OCI-LY7 (cell line): ENCODE data around the gene TPGS1. TPM values are rescaled to one million over a fixed set of nuclear protein-coding genes. Genes with fewer than 3 reads are reported as not detected.

ENCODE experiments used
- BruUV-seq: library from RNA; stranded (reverse); fragments of 400-500 nt; replicated peaks from 2 replicates; lab custom pipeline; 2021; lab: Mats Ljungman, UMichigan
- CTCF ChIA-PET: fragments of 300-600 bp; sonication (Branson Sonifier 250); formaldehyde crosslinking; loops from one replicate; lab custom pipeline; 2022; ENCODE audit warnings: antibody characterized with exemption; ENCODE audit not compliant: unreplicated experiment; lab: Charles Lee
- POLR2A ChIA-PET: fragments of 300-600 bp; sonication (Branson Sonifier 250); formaldehyde crosslinking; loops from one replicate; lab custom pipeline; 2022; ENCODE audit warnings: antibody characterized with exemption; lab: Charles Lee
- DNase-seq: peaks from one replicate; pipeline ENCODE4 v3.0.0-alpha.2; 2015; ENCODE audit warnings: low spot score
- H2AFZ ChIP-seq: fragments of 200-600 bp; sonication (generic), shearing (Covaris generic); 2 replicates; pipeline ENCODE4 v1.6.1; 2014; ENCODE audit warnings: mild to moderate bottlenecking, antibody characterized with exemption, low read length, moderate library complexity
- H3K27ac ChIP-seq: fragments of 200-600 bp; sonication (generic); 2 replicates; pipeline ENCODE4 v1.5.1; 2014; ENCODE audit warnings: mixed run types, low read depth, mild to moderate bottlenecking, moderate library complexity, low read length, inconsistent platforms; ENCODE audit not compliant: poor library complexity, severe bottlenecking
- H3K36me3 ChIP-seq: fragments of 200-600 bp; sonication (generic); 2 replicates; pipeline ENCODE4 v1.6.1; 2014; ENCODE audit warnings: mild to moderate bottlenecking, antibody characterized with exemption, low read length, moderate library complexity, mixed read lengths; ENCODE audit not compliant: insufficient read depth
- H3K4me1 ChIP-seq: fragments of 200-600 bp; sonication (generic); 2 replicates; pipeline ENCODE4 v1.5.1; 2014; ENCODE audit warnings: mild to moderate bottlenecking, low read length; ENCODE audit not compliant: insufficient read depth, poor library complexity, severe bottlenecking
- H3K4me2 ChIP-seq: fragments of 200-600 bp; sonication (generic); 2 replicates; pipeline ENCODE4 v1.6.1; 2014; ENCODE audit warnings: mild to moderate bottlenecking, low read length
- H3K4me3 ChIP-seq: fragments of 200-600 bp; sonication (generic); 2 replicates; pipeline ENCODE4 v1.5.1; 2014; ENCODE audit warnings: mild to moderate bottlenecking, low read depth, low read length; ENCODE audit not compliant: poor library complexity, severe bottlenecking
- H3K79me2 ChIP-seq: fragments of 200-600 bp; sonication (generic); 2 replicates; pipeline ENCODE4 v1.6.1; 2016; ENCODE audit warnings: low read depth, mild to moderate bottlenecking, low read length, moderate library complexity, mixed read lengths; ENCODE audit not compliant: insufficient read depth
- H3K9me2 ChIP-seq: fragments of 200-600 bp; sonication (generic); 2 replicates; pipeline ENCODE4 v1.6.1; 2016; ENCODE audit warnings: mild to moderate bottlenecking, low read length, mixed read lengths; ENCODE audit not compliant: insufficient read depth
- H3K9me3 ChIP-seq: fragments of 200-600 bp; sonication (generic); 2 replicates; pipeline ENCODE4 v1.6.1; 2014; ENCODE audit warnings: mild to moderate bottlenecking, mixed run types, low read length, mixed read lengths
- H4K20me1 ChIP-seq: fragments of 200-600 bp; sonication (generic); 2 replicates; pipeline ENCODE4 v1.6.1; 2014; ENCODE audit warnings: mild to moderate bottlenecking, antibody characterized with exemption, low read length, moderate library complexity, mixed read lengths; ENCODE audit not compliant: insufficient read depth
- CTCF ChIP-seq: fragments of 200-600 bp; sonication (generic); conservative IDR thresholded peaks from 2 replicates; pipeline ENCODE4 v1.5.1; 2014; ENCODE audit warnings: mild to moderate bottlenecking, antibody characterized with exemption, low read length, moderate library complexity, mixed read lengths
- EZH2phosphoT487 ChIP-seq: fragments of 200-600 bp; sonication (generic); IDR thresholded peaks from 2 replicates; pipeline ENCODE4 v1.6.1; 2018; ENCODE audit warnings: low read depth, borderline replicate concordance, mild to moderate bottlenecking, mixed run types, antibody characterized with exemption, low read length, moderate library complexity, mixed read lengths
- intact Hi-C: fragments of 100-400 bp; cut with micrococcal nuclease; formaldehyde crosslinking; loops from one replicate; pipeline ENCODE4 v1.10.0; 2022; ENCODE audit not compliant: unreplicated experiment
- total RNA-seq, 2 experiments: library from RNA; depleted of rRNA in 1 of 2; stranded (reverse); fragments of >200 nt in 1 of 2; shearing (Covaris generic) in 1 of 2; gene quantifications; 2 replicates each; pipeline ENCODE4 v1.2.3, GENCODE V29; 2014 to 2022

Gene TPGS1
- total RNA-seq, 2 experiments from 2014 or later: 24.4 to 25.6 TPM

GRCh38 chr19:542173-542866 is 35.0 kb downstream of the TPGS1 start:
- BruUV-seq: no TSS peak
- TF ChIP-seq CTCF (no peak), EZH2phosphoT487 (no peak)
- intact Hi-C loops: no loop called here

GRCh38 chr19:543910-544608 is 36.8 kb downstream of the TPGS1 start, which contains the start of gene GZMM:
TSS of gene GZMM (plus strand) at chr19:544053. CDS start at chr19:544072, 19 bp downstream.
- intact Hi-C loops: no loop called here
- no peaks in the 10 kb centered on the region for H3K9me3 ChIP-seq
- ChIA-PET POLR2A (interaction anchor here (0.7 kb wide), 1 partner anchor 60 kb away, joined by 5 read pairs; no protein-coding TSS in a partner anchor), CTCF (no interaction called here)
- no peak for DNase-seq
- no peak within 1 kb of the TSS for H3K4me2 ChIP-seq
- no peak within 1 kb of the TSS for H2AFZ ChIP-seq
- no peaks in the 10 kb centered on the region for H3K9me2 ChIP-seq
- H3K79me2 ChIP-seq: no peaks in the 10 kb centered on the region
- BruUV-seq: no TSS peak
- no peak for TF ChIP-seq EZH2phosphoT487
- TF ChIP-seq CTCF: no peak
- no peak within 1 kb of the TSS for H3K4me3 ChIP-seq
- no peaks in the 10 kb centered on the region for H4K20me1 ChIP-seq
- H3K36me3 ChIP-seq: no peaks in the 10 kb centered on the region
- H3K27ac ChIP-seq: no peak within 1 kb of the TSS
- no peaks in the 10 kb centered on the region for H3K4me1 ChIP-seq

More at GRCh38 chr19:542173-542866, 35.0 kb downstream of the TPGS1 start:
- ChIA-PET POLR2A (no interaction called here), CTCF (interaction anchor here (0.7 kb wide), 1 partner anchor 32 kb away, joined by 3 read pairs; no protein-coding TSS in a partner anchor)
- no peak overlapping the region for H3K4me3 ChIP-seq
- H3K4me2 ChIP-seq: no peak overlapping the region
- no peak overlapping the region for H2AFZ ChIP-seq
- no peaks in the 10 kb centered on the region for H3K9me2 ChIP-seq
- peaks cover 4% of the 10 kb centered on the region; the same call in 1 of the 2 replicates for H3K36me3 ChIP-seq
- H3K79me2 ChIP-seq: no peaks in the 10 kb centered on the region
- H3K27ac ChIP-seq: no peak overlapping the region
- H3K4me1 ChIP-seq: no peaks in the 10 kb centered on the region
- no peak for DNase-seq
- H4K20me1 ChIP-seq: no peaks in the 10 kb centered on the region
- H3K9me3 ChIP-seq: no peaks in the 10 kb centered on the region

- H4K20me1 ChIP-seq: no peaks in the 10 kb centered on the region
- H3K4me1 ChIP-seq: no peaks in the 10 kb centered on the region
- H3K27ac ChIP-seq: no peak overlapping the region
- intact Hi-C loops: no loop called here
- H3K4me2 ChIP-seq: no peak overlapping the region
- no peaks in the 10 kb centered on the region for H3K9me3 ChIP-seq
- ChIA-PET POLR2A (no interaction called here), CTCF (no interaction called here)
- H3K4me3 ChIP-seq: no peak overlapping the region
- H2AFZ ChIP-seq: no peak overlapping the region
- no peak for TF ChIP-seq CTCF
- TF ChIP-seq EZH2phosphoT487: no peak
- H3K9me2 ChIP-seq: no peaks in the 10 kb centered on the region
- BruUV-seq: no TSS peak
- H3K79me2 ChIP-seq: no peaks in the 10 kb centered on the region
- no peaks in the 10 kb centered on the region for H3K36me3 ChIP-seq
- no peak for DNase-seq
Measured at GRCh38 chr19:547117-547516, 39.8 kb downstream of the TPGS1 start.
